NOMO-1 (cell line): ENCODE results near the gene DHX8.

Experiments
- DNase-seq, 2 experiments: peaks; one replicate each; lab custom pipeline; 2025; ENCODE audit not compliant: unreplicated experiment in 2 of 2; lab: John Stamatoyannopoulos, UW

The DHX8 gene

DNA sequence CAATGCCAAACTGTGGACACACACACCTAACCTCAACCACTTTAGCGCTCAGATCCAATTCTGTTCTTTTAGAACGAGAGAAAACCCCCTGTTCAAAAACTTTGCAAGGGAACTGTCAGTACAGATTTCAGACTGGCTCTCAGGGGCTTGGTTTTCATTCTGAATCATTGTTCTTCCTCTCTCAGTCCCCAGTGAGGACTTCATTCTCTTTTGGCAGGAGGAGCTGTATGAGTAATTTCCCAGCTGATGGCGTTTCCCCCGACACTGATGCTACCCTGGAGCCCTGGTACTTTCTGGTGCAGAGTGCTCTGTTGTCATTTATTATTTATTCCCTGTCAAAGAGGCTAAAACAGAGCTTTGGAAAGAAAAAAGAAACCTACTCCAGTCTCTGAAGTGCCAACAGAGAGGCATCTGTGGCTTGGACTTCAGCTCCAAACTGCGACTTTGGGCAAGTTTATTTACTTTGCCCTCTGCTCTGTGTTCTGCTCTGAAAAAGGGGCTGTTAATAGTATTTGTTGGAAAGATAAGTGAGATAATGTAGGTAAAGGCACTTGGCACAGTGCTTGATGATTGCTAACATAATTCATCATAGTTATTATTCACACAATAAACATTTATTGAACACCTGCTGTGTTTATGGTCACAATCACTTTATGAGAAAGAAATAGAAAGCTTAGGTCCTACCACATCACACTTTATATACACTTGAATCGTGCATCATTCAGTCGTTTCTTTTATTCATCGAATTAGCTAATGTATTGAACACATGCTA lies 34.0 kb downstream of the DHX8 start:
- DNase-seq: no peak

GRCh38 chr17:43521389-43521788 lies 37.6 kb downstream of the DHX8 start:
- no peak for DNase-seq

DNA sequence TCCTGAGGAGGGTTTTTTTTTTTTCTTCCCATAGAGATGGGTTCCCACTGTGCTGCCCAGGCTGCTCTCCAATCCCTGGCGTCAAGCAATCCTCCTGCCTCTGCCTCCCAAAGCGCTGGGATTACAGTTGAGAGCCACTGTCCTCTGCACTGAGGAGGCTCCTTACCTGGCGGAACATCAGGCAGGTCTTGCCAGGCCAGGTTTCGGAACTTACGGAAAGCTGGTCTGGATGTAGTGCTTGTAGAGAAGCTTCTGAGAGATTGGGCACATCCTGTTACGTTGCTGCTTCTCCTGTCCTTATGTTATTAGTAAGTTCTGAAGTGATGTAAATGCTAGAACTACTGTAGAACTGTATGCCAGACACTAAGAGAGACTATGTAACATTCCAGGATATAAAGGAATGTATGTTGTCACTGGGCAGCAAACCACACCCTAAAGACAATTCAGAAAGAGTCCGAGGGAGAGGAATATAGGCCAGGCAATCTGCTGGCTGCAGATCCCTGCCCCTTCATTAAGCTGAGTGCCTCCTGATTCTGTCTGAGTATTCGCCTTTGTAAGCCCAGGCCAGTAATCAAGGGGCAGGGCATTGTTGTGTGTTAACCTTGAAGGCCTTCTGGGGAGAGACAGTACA lies 41.3 kb downstream of the DHX8 start:
- DNase-seq: no peak

DNA sequence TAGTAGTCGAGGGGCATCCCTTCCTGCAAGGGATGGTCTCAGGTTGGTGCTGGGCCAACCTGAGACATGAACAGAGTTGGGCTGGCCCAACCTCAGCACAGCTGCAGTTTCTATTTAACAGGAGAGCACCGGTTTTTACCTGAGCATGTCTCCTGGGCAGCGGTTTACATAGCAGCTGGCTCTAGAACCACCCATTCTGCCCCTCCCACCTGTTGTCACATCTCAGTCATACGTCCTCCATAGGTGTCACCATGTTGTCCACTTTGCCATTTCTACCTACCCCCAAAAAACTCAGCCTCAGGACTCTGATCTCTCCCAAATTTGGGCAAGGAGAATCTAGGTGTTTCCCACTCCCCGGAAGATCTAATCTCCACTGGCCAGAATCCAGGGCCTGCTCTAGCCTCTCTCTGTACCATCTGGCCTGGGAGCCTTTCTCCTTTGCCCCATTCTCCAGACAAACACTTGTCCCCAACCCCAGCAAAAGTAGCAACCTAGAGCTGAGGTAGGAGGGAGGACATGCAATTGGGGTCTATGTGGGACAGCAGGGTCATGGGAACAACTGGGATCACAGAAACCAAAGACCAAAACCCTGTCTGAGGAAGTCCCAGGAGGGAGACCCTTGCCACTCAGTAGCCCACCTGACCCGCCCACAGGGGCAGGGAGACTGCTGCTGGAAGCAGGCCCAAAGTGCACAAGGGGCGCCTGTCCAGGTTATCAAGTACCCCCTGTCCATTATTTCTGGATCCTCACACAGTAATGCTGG lies 43.3 kb downstream of the DHX8 start:
- DNase-seq: no peak

GRCh38 chr17:43528319-43528987 lies 44.7 kb downstream of the DHX8 start:
- DNase-seq: no peak

GRCh38 chr17:43528988-43529814 lies 45.4 kb downstream of the DHX8 start:
- no peak for DNase-seq

DNA sequence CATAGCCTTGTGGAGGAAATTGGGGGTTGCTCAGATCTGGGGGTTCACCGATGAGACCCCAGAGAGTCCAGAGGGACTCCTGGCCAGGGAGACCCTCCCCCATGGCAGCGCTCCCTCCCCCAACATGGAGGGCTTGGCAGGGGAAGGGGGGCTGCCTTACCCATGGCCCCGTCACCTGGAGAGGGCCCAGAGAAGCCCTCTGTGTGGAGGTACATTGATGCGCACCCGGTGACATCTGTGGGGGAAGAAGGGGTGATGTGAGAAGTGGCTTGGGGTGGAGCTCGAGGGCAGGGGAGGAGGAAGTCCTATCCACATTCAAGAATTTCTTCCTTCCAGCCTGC lies 46.1 kb downstream of the DHX8 start:
- DNase-seq: no peak

GRCh38 chr17:43530288-43531081 lies 46.7 kb downstream of the DHX8 start:
- DNase-seq: no peak

DNA sequence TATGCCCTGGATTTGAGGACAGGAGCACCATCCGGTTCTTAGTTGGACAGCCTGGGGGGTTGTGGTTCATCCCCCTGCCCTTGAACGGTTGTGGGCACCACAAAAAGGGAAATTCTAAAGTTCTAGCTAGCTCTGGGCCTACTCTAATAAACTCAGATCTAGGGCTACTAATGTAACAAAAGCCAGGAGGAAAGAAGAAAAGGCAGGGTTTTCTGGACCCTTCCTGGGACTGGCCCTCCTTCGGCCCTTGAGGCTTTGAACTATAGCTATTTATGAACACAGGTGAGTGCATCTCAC lies 47.3 kb downstream of the DHX8 start:
- no peak for DNase-seq

DNA sequence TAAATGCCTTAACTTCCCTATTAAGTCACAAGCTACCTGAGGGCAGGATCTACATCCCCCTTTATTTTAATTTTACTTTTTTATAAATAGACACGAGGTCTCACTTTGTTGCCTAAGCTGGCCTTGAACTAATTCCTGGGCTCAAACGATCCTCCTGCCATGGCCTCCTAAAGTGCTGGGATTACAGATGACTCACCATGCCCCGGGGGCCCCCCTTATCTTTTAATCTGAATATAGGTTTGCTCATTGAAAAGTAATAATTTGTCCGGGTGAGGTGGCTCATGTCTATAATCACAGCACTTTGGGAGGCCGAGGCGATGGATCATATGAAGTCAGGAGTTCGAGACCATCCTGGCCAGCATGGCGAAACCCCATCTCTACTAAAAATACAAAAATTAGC lies 48.2 kb downstream of the DHX8 start:
- no peak for DNase-seq

DNA sequence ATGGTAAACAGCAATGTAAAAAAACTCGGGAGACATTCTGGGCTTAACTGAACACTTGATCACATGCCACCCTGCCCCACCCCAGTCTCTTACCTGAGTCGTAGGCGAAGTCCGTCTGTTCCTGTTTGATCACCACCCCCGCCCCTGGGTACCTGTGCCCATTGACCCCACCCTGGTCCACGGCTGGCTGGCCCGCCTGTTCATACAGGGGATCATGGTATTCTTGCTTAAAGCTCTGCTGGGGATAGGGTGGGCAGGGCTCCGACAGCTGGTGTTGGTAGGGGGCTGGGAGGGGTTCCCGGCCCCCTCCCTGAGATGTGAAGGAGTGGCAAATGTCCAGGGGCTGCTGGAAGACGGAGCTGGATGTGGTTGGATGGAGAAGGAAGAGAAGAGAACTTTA lies 48.8 kb downstream of the DHX8 start:
- no peak for DNase-seq

- DNase-seq: no peak
Measured at GRCh38 chr17:43533699-43534098, 49.9 kb downstream of the DHX8 start.

DNA sequence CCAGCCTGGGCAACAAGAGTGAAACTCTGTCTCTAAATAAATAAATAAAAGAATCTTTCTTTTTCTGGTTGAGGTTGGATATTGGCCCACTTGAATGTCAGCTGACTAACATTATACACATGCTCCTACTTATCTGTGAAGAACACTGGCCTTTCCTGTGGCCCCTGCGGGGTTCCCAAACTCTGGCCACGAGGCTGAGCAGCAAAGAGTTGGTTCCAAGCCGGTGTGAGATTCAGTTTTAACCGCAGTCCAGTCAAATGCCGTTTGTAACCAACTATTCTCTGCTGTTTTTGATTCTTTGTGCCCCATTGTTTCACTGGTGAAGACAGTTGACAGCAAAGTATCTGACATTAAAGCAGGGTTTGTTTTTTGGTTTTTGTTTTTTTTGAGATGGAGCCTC lies 51.1 kb downstream of the DHX8 start:
- no peak for DNase-seq

DNA sequence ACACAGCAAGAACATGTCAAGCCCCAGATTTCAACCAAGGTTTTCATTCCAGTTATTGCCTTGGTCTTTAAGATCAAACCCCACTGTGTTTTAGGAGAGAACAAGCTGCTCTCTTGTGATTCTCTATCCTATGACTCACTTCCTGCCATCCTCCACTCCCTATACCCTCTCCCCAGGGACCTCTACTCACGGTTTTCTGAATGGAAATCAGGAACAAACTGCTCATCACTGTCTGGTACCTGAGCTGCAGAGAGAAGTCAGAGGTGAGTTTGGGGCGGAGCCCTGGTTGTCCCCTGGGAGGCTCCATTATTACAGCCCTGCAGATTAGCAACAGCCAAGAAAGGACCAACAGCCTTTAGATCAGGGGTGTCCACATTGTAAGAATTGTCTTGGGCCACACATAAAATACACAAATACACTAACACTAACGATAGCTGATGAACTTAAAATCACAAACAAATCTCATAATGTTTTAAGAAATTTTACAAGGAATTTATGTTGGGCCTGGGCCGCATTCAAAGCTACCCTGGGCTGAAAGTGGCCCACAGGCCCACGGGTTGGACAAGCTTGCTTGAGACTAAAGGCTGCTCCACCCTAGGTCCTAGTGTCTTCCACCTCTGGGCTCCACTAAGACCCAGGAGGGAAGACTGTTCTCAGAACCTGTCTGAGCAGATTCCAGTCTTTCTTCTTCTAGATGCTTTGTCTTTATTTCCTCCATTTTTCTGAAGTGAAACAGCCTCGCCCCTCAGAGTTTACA lies 52.6 kb downstream of the DHX8 start:
- DNase-seq: no peak

DNA sequence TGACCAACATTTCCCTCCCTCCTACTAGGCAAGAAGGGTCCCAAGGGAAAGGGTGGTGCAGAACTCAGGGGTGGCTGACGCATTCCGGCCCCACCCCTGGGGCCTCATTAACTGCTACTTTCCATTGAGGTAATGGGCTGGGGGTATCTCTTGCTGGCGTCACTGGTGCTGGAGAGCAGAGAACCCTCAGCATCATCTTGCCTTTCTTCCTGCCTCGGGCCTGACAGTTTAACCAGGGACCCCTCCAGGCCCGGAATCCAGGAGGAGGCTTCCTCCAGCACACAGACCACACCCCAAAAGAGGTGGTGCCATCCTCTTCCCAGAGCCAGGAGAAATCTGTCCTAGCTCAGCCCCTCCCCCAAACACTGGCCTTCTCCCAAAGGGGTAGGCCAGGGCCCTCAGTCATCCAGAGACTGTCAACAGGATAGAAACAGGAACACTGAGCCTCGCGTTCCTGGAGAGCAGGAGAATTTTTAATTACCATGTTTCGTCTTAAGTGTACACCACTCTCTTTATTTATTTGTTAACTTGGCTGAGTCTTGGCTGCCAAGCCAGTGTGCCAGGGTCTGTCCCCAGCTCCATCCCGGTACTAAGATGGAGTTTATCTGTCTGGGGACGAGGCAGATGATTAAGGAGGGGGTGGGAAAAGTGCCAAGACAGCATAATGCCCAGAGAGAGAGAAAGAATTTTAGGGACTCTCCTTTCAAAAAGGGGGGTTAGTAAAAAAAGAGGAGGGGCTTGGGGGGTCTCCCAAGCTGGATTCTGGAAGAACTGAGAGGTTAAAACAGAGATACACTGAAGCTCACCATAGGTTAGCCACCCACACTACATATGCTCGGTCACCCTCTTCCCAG lies 57.3 kb downstream of the DHX8 start:
- no peak for DNase-seq

DNA sequence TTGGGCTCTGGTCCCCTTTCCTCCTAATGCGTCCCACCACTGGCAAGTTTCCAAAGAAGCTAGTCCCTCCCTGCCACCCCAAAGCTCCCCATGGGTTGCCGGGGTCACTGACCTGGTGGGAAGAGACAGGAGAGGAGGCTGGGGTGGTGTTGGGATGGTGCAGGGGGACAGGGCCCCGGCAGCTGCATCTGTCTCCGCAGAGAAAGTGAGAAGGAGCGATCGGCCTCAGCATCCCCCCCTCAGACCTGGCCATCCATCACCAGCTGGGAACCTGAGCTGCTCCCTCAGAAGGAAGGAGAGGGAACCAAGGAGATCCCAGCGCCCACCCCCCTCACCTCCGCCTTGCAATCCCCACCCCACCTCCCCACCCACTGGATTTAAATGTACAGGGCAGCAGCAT lies 59.1 kb downstream of the DHX8 start:
- no peak for DNase-seq

DNA sequence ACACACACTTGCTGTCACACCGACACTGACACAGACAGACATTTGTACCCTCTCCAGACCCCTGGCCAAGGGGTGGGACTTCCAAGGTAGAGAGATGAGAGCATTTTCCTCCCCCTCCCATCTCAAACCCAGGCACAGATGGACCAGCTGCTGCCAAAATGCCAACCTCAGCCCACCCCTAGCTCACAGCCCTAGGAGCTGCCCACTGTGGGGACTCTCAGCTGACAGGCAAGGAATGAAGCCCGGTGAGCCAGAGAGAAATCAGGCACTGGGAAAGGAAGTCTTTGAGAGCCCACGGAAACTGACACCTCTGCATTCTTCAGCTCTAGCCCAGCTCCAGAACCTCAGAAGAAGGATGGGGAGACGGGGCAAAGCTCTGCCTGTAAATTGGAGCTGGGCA lies 59.5 kb downstream of the DHX8 start:
- DNase-seq: no peak

GRCh38 chr17:43543771-43544575 lies 60.2 kb downstream of the DHX8 start:
- no peak for DNase-seq
